Central memory CD4-positive, alpha-beta T cell (primary cell): ENCODE data around the gene ZNF207.
"Not testable (repeated sequence)": the region's sequence is repeated elsewhere in the genome, so short reads cannot be mapped to it uniquely, and the experiment has no call there.

Source experiments
- DNase-seq: peaks from one replicate; pipeline ENCODE4 v3.0.0; 2022
- total RNA-seq, 3 experiments: gene quantifications; one replicate each; lab custom pipeline; 2026; lab: John Stamatoyannopoulos, UW

Gene ZNF207
- 287 to 393 (median 321) reads per million in 3 experiments for total RNA-seq

DNA sequence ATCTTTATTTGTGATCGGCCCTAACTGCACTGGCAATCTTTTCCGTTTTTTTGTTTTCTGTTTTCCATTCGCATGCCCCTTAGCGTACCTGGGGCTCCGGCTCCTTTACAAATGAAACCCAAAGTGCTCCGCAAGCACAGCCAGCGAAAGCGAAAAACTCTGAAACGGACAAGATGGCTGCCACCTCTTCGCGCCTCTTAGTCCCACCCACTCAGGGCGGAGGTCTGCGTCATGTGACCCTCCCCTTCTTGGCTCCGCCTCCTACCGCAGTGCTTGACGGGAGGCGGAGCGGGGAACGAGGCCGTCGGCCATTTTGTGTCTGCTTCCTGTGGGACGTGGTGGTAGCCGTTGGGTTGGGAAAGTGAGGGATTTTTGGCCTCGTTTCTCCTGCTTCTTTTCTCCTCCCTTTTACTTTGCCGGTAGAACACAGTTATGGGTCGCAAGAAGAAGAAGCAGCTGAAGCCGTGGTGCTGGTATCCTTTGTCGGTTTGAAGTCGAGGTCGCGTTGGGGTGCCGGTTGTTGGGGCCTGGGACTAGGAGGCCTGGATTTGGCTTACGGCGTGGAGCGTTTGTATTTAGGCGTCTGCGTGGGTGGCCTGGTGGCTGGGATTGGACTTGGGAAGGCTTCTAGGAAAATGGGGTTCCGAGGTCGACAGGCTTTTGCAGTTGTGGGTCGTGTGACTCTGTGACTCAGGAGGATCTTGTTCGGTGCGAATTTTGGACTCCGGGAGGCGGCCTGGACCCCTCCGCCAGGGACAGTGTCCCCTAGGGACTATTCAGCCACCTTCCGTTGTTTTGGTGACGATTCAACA lies at the start of gene ZNF207:
Gene ZNF207 (plus strand): TSS at position 304 of the 812 bp plus-strand sequence. CDS start 129 bp downstream, at position 433.
- peak; percentile 94 for DNase-seq

DNA sequence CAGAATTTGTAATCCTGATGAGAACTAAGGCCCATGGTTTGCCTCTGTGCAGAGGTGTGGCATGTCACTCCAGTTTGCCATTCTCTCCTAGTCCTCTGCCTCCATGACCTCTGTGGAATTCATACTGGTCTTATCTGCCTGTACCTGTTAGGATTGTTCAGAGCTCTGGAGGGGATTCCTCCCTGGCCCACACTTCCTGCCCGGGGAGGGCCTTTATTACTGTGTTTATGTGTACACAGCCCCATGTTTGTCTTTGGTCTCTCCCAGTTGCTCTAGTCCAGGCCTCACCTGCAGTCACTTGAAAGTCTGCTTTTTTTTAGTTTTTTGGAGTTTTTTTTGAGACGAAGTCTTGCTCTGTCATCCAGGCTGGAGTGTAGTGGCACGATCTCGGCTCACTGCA lies 47.9 kb upstream of the ZNF207 start:
- DNase-seq = no peak

DNA sequence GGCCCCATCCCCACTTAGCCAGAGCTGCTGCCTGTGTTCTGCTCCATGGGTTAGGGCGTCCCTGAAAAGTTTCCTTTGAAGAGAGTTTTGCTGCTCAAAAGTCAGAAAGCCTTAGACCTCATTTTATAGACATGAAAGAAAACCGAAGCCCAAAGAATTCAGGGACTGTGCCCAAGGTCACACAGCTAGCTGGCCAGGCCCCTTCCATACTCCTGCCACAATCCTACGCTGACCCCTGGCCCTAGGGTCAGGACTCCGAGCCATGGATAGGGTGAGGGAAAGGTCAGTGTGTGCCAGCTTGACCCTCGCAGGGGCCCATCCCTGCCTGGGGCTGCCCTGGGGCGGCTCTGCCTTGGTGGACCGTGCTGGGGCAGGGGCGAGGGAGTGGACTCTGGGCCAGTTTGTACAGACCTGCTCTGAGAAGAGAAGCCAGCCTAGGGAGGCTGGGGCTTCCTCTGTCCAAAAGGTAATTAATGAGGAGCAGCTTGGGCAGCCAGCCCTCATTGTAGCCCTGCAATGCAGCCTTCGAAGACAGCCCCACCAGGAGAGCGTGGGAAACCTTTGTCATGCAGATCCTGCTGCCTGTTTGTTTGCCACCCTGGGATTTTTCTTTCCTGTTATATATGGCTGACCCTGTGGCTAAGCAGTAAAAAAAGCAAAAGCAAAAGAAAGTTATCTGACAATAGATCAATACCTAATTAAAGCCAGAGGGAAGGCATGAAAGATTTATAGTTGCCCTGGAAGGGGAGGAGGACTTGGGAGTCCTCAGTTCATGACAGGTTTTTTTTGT lies 46.9 kb upstream of the ZNF207 start:
- DNase-seq = no peak

DNA sequence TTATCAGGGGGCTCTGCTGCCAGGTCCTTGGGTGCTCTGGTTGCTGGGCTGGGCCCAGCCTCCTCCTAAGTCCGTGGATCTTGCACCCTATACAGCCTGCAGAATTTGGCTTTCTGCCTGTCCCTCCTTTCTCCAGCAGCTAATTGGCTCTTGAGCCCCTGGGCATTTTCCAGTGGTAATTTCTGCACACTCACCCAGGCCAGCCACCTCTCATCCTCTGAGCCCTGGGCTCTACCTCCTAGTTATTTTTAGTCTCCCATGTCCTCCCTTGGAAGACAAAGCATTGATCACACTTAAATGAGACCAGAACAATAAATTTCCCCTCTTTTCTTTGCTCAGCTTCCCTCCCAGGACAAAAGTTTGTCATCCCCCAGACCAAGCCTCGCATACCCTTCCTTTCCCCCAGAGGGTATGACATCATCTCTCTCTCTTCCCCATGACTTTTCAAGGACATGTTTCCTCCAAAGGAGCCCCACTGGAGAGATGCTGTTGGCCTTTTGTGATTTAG lies 46.1 kb upstream of the ZNF207 start:
- no peak for DNase-seq

DNA sequence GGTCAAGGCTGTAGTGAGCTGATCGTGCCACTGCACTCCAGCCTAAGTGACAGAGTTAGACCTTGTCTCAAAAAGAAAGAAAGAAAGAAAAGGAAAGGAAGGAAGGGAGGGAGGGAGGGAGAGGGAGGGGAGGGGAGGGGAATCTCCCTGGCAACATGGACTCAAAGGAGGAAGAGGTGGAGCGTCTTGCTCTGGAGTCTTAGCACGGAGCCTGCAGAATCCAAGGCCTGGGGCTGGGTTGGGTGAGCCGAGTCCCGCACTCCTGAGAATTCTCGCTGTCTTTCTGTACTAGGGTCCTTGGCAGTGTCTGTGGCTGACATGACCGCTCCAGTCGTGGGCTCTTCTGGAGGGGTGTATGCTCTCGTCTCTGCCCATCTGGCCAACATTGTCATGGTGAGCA lies 44.9 kb upstream of the ZNF207 start:
- no peak for DNase-seq

DNA sequence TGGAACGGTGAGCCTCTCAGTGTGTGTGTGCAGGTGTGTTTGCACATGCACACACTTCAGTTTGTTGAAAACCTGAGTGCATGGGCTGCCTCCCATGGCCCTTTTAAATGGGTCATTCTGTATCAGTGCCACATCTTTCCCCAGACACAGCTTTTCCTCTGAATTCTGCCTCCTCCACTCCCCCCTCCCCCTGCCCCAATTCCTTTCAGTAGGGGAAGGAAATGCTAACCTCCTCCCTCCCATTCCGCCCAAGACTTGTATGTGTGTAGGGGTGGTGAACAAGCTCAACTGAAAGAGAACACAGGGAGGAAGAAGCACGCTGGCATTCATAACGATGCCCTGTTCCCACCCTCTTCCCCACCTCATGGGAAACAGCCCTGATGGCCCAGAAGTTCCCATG lies 42.3 kb upstream of the ZNF207 start:
- DNase-seq = no peak

DNA sequence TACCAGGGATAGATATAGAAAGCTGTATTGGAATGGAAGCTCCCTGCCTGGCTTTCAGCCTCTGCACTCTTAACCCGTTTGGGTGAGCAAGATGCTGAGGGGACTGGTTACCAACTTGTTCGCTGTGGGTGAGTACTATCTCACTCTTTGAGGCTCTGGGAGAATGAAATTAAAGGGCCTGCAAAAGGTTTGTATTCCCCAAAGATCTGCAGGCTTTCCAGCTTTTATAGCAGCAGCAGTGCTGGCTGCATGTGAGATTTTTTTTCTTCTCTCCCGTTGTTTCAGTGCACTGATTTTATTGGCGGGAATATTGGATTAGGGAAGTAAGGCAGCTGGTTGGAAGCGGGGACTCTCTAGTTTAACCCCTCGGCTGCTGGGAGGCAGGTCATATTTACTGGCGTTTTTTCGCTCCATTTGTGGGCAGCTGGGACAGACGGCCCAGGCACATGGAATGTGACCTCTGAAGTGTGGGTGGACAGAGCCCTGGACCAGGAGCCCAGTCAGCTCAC lies 38.9 kb upstream of the ZNF207 start:
- no peak for DNase-seq

DNA sequence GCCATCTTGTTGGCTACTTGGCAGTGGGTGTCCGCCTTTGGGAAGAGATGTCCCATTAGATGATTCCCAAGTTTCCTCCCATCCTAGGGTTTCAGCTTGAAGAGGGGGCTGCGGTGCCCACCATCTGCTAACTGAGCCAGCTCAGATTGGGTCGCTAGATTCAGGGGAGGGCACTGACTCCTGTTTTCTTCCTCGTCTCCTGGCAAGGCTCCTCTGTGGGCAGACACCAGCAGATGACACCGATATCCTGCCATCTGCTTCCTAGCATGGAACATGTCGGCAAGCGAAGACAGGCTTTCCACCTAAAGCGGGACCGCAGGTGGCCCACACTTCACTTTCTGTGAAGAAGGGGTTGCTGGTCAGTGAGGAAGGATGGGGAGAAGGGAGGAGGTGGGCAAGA lies 35.3 kb upstream of the ZNF207 start:
- DNase-seq = no peak

DNA sequence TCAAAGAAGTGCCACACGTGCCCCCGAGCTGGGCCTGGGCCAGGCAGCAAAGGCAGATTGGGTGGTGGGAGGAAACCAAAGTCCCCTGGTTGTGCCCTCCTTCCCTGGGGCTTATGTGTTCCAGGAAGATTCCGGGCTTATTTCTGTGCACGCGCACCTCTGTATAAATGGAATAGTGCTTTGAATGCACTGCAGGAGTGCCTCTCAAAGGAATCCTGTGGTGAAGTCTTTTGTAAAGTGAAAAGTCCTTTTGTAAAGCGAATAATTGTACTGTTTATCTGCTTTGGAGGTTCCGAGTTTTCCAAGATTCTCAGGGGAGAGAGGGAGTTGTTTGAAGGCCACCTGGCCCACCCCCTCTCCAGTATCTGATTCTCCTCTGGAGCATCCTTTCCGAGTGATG lies 34.8 kb upstream of the ZNF207 start:
- no peak for DNase-seq

DNA sequence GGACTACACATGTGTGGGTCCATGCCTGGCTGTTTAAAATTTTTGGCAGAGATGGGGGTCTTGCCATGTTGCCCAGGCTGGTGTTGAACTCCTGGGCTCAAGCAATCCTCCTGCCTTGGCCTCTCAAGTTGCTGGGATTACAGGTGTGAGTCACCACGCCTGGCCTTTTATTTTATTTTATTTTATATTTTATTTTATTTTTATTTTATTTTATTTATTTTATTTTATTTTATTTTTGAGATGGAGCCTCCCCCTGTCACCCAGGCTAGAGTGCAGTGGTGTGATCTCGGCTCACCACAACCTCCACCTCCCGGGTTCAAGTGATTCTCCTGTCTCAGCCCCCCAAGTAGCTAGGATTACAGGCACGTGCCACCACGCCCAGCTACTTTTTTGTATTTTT lies 33.3 kb upstream of the ZNF207 start:
- DNase-seq = not testable (repeated sequence)

DNA sequence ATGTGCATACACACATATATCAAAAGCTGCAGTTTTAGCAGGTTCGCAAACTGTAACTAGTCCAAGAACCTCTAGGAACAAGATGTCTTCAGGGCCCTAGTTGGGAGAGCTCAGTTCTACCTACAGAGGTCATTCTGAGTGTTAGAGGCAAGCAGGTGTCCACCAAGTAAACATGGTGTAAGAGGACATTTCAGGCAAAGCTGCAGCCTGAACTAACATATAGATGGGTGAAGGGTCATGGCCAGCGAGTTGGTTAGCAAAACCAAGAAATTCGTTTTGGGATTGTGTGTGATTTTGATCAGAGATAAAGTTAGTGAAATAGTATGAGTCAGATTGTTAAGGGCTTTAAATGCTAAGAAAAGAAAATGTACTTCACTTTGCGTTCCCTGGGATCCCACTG lies 32.6 kb upstream of the ZNF207 start:
- no peak for DNase-seq

DNA sequence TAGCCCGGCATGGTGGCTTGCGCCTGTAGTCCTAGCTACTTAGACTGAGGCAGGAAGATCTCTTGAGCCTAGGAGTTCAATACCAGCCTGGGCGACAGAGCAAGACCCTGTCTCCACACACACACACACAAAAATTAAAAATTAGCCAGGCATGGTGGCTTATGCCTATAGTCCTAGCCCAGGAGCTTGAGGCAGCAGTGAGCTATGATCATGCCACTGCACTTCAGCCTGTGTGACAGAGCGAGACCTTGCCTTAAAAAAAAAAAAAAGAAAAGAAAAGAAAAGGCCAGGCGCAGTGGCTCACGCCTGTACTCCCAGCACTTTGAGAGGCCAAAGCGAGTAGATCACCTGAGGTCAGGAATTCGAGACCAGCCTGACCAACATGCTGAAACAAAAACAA lies 31.9 kb upstream of the ZNF207 start:
- DNase-seq = no peak

DNA sequence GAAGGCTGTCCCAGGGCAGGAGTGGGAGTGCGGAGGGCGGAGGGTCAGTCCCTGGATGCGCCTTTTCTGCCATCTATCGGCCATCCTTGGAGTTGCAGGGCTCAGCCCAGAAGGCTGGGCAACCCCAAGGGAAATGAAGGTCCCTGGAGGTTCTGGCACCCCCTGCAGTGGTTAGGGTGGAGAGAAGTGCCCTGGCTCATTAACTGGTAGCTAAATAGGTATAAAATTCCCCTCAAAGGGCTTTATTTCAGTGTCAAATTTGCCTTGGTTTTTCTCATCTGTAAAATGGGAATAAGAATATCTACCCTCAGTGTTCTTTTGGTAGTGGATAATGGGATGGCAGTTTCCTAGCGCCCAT lies 30.4 kb upstream of the ZNF207 start:
- DNase-seq = peak; percentile 52

DNA sequence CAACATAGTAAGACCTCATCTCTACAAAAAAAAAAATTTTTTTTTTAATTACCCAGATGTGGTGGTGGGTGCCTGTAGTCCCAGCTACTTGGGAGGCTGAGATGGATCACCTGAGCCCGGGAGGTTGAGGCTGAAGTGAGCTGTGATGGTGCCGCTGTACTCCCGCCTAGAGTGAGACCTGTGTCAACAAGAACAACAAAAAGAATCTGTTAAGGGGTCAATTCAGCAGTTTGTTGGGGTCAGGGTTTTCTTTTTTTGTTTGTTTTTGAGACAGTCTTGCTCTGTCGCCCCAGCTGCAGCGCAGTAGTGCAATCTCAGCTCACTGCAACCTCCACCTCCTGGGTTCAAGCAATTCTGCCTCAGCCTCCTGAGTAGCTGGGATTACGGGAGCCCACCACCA lies 29.9 kb upstream of the ZNF207 start:
- not testable (repeated sequence) for DNase-seq

DNA sequence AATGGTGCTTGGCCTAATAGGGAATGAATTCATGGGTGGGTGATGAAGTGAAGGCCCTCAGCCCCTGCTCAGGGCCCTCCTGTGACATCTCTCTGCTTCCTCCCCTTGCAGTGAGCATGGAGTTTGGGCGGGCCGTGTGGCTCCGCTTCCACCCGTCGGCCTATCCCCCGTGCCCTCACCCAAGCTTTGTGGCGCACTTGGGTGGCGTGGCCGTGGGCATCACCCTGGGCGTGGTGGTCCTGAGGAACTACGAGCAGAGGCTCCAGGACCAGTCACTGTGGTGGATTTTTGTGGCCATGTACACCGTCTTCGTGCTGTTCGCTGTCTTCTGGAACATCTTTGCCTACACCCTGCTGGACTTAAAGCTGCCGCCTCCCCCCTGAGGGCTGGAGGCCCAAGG lies 29.1 kb upstream of the ZNF207 start:
- no peak for DNase-seq

DNA sequence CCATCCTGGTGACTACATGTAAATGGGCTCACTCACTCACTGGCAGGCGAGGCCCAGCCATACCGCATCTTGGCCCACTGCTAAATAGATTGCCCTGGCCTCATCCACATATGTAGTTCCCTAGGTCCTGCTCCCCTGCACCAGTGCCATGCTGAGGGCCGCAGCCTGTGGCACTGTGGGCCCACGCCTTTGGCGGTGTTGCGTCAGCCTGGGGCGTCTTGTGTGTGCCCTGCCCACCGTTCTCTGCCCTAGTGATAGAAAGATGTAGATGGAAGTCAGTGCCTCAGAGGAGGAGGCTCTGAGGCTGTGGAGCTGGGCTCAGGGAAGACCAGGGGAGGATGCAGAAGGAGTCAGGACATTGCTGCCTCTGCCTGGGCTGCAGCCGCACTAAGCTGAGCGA lies 26.9 kb upstream of the ZNF207 start:
- no peak for DNase-seq

DNA sequence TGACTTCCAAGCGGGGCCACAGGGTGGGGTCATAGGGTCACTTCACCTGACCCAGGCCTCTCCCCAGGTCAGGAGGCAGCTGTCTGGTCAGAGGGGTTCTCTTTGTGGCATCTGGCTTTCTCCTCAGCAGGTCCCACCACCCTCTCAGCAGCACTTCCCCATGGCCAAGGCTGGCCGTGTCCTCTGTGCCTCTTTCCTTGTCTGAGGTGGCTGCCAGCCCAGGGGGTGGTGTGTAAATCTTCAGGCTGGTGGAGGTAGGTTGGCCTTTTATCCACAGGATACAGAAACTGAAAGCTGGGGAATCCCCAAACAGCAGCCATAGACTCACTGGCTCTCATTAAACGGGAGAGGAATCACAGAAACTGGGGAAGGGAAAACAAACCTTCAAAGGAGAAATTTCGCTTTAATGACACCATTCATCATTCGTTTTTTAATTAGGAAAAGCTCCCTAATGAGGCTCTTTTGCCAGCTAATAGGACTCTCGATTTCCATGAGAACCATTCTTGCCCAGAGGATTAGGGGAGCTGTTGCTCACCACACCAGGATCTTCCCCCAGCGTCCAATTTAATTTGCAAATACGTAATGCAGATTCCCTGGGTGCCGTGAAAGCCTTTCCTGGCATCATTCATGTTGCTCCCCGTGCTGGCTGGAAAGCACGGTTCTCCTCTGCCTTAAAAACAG lies 26.0 kb upstream of the ZNF207 start:
- peak; percentile 37 for DNase-seq

DNA sequence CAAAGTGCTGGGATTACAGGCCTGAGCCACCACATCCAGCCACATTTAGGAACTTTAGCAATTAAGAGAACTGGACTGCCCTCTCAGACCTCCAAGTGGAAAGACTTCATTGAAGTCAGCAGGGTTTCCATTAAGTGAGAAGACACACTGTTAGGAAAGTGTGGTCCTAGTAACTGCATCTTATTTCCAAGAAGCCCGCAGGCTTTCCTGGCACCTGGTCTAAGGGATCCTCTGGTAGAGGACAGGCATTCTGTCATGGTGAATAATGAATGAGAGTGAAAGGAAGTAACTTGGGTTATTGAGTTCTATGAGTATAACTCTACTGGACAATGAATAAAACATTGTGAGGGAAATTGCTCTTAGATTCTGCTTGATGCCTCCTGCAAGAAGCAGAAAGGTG lies 22.0 kb upstream of the ZNF207 start:
- no peak for DNase-seq

DNA sequence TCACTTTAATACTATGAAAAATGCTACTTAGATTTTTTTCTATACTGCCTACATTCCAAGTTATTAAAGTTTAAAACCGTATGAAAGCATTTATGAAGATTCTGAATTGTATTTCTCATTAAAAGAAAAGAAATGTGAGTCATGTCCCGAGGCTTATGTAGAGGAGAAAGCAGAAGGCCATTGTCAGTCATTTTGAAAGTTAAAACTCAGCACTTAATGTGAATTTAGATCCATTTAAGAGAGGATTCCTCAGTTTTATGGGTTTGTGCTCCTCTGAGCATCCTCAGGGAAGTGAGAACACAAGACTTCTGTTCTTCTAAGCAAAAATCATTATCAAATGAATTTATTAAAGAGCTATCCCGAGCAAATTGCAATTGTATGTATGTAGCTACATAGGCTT lies 19.8 kb upstream of the ZNF207 start:
- no peak for DNase-seq

DNA sequence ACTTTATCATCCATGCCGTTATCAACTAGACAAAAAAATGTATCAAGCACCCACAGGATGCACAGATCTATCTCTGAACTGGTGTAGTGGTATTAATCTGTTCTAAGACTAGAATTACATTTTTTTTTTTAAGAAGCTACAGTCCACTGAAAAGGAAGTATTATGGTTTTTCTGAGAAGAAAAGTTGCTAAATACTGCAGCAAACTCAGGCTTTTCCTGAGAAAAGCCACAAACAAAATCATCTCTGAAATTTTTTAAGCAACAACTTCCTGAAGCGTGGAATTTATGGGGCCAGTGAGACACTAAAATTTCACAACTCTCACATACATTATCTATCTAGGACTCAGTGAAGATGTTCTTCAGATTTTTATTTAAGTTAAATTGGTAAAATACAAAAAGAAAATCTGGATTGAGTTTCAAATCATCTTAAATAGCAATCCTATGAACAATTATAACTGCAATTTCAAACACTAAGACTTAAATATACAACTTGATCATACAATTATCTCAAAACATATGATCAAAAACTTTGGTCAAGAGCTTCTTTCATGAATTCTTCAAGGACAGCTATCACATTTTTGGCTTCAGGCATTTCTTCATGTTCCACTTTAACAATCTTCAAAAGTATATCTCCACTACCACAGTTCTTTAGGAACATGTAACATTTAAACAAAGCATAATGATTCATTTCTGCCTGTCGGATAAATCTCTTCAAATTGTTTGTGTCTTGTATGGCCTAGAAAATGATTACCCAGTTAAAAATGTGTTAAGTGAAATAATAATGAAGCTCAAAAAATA lies 18.5 kb upstream of the ZNF207 start:
- no peak for DNase-seq

DNA sequence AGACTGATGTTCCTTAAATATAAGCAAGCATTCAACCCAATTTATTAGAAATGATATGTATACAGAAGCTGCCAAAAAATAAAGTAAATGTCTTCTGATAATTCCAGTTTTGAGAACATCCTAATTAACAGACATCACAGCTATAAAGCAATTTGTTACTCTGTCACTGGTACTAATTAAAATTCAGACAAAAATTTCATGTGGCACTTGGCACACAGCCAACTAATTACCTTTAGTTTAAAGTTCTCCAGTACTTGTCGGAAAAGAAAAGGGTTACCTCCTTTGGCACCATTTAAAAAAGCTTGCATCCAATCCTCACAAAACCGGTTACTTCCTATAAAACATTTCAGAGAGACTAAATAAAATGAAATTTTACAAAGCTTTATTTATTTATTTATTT lies 16.8 kb upstream of the ZNF207 start:
- DNase-seq = no peak

DNA sequence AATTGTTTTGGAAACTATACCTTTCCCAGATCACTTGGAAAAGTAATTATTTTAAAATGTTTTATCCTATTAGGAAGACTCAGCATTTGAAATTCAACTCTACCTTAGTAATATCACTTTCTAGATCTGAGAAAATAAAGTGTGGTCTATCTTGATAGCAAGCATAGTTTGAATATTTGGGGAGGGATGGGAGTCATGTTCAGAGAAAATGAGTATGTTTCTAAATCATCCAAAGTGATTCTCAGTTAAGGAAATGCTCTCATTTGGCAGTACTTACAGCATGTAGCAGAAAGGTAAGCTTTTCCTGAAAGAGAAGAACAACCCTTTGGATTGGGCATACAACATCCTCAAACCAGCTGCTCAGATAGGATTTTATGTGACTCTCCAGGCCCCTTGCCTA lies 14.9 kb upstream of the ZNF207 start:
- no peak for DNase-seq
